ENCODE data around the gene CCNB1IP1.

DNA sequence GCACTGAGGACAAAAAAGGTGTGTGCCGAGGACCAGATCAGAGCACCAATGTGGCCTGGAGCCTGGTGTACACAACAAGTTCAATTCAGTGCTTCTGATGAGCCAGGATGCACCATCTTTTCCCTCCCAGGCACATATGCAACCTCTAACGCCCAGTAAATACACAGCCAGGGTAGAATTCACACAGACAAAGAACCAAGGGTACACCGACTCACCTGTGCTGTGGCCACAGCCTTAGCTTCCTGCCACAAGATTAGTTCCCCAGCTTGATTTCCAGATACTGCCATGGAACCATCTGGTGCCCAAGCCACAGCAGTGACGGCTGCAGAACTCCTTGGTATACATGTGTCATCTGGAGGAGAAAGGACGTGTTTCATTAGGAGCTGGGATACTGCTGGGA lies 39.7 kb upstream of the CCNB1IP1 start:
- TF ChIP-seq POLR2A (IDR thresholded peaks at IDR 0.05), result no peak
- no peak for TF ChIP-seq CTCF (IDR thresholded peaks at IDR 0.05)

Measured in Peyer's patch (tissue), 4 donors.